Measurements from ENCODE around the gene USP34.
"Not testable (repeated sequence)": the region's sequence is repeated elsewhere in the genome, so short reads cannot be mapped to it uniquely, and the experiment has no call there.

USP34 gene

DNA sequence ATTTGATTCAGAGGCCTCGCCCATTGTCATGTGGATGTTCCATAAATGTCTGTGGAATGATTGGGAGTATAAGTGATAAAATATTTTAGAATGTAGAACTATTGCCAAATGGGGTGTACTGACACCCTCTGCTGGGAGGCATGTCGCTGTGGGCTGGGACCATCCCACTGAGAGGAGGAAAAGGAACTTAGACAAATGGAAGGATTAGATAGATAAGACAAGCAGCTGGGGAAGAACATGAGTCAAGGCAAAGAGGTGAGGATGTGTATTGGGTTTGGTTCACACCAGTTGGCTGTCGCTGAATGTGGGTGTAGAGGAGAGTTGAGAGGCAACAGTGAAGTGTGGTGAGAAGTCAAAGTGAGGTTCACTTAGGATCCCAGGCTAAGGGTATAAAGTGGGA is 304.9 kb downstream of the USP34 start:
- Histone ChIP-seq H3K9me3 (ENCODE audit: control insufficient read depth, low read length) (no peaks in the 10 kb centered on the region), H3K9ac (ENCODE audit: low read length) (no peak overlapping the region), H3K4me1 (ENCODE audit: control insufficient read depth, insufficient read depth, low read length) (no peaks in the 10 kb centered on the region), H3K36me3 (ENCODE audit: control insufficient read depth, insufficient read depth, low read length) (no peaks in the 10 kb centered on the region), H3K27me3 (ENCODE audit: control insufficient read depth, insufficient read depth, low read length) (no peaks in the 10 kb centered on the region), H3K4me3 (ENCODE audit: low read length) (no peak overlapping the region)

DNA sequence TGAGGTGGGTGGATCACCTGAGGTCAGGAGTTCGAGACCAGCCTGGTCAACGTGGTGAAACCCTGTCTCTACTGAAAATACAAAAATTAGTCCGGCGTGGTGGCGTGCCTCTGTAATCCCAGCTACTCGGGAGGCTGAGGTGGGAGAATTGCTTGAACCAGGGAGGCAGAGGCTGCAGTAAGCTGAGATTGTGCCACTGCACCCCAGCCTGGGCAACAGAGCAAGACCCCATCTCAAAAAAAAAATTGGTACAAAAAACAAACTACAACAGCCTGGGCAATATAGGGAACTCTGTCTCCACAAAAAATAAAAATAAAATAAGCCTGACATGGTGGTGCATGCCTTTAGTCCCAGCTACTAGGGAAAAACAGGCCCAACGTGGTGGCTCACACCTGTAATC is 305.8 kb downstream of the USP34 start:
- not testable (repeated sequence) for H3K4me1 ChIP-seq (ENCODE audit: control insufficient read depth, insufficient read depth, low read length); H3K9me3 ChIP-seq (ENCODE audit: control insufficient read depth, low read length); H3K27me3 ChIP-seq (ENCODE audit: control insufficient read depth, insufficient read depth, low read length); H3K9ac ChIP-seq (ENCODE audit: low read length); H3K4me3 ChIP-seq (ENCODE audit: low read length); H3K36me3 ChIP-seq (ENCODE audit: control insufficient read depth, insufficient read depth, low read length)

DNA sequence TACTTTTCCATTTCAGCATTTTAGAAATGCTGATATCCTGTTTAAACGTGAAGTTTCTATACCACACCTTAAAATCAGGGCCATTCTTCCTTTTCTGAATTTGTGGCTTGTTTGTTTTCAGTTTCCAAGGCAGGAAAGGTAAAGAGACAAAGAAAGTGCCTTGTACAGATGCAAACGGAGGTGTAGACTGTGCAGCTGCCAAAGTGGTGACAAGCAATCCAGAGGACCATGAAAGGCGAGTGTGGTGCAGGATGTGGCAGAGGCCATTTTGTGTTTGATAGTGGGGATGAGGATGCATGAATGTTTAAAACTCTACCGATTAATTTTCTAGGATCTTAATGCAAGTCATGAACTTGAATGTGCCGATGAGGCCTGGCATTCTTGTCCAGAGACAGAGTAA is 308.2 kb downstream of the USP34 start:
- H3K36me3 ChIP-seq (ENCODE audit: control insufficient read depth, insufficient read depth, low read length): no peaks in the 10 kb centered on the region

GRCh38 chr2:61161888-61162287 is 309.0 kb downstream of the USP34 start, which contains the start of gene C2orf74:
C2orf74 (plus strand) TSS chr2:61162188; CDS start chr2:61162515, 327 bp downstream.
- H3K27me3 ChIP-seq (ENCODE audit: control insufficient read depth, insufficient read depth, low read length): no peaks in the 10 kb centered on the region
- no peak within 1 kb of the TSS for H3K4me3 ChIP-seq (ENCODE audit: low read length)
- no peaks in the 10 kb centered on the region for H3K36me3 ChIP-seq (ENCODE audit: control insufficient read depth, insufficient read depth, low read length)
- H3K4me1 ChIP-seq (ENCODE audit: control insufficient read depth, insufficient read depth, low read length): no peaks in the 10 kb centered on the region
- no peaks in the 10 kb centered on the region for H3K9me3 ChIP-seq (ENCODE audit: control insufficient read depth, low read length)
- no peak within 1 kb of the TSS for H3K9ac ChIP-seq (ENCODE audit: low read length)

More for the DNA sequence above, 308.2 kb downstream of the USP34 start:
- no peaks in the 10 kb centered on the region for H3K9me3 ChIP-seq (ENCODE audit: control insufficient read depth, low read length)
- no peaks in the 10 kb centered on the region for H3K27me3 ChIP-seq (ENCODE audit: control insufficient read depth, insufficient read depth, low read length)
- H3K4me1 ChIP-seq (ENCODE audit: control insufficient read depth, insufficient read depth, low read length): no peaks in the 10 kb centered on the region
- no peak overlapping the region for H3K9ac ChIP-seq (ENCODE audit: low read length)
- H3K4me3 ChIP-seq (ENCODE audit: low read length): no peak overlapping the region

GRCh38 chr2:61158356-61158955 is 312.4 kb downstream of the USP34 start:
- H3K4me1 ChIP-seq (ENCODE audit: control insufficient read depth, insufficient read depth, low read length): no peaks in the 10 kb centered on the region
- no peak overlapping the region for H3K4me3 ChIP-seq (ENCODE audit: low read length)
- H3K9me3 ChIP-seq (ENCODE audit: control insufficient read depth, low read length): no peaks in the 10 kb centered on the region
- no peaks in the 10 kb centered on the region for H3K36me3 ChIP-seq (ENCODE audit: control insufficient read depth, insufficient read depth, low read length)
- H3K9ac ChIP-seq (ENCODE audit: low read length): no peak overlapping the region
- H3K27me3 ChIP-seq (ENCODE audit: control insufficient read depth, insufficient read depth, low read length): no peaks in the 10 kb centered on the region

DNA sequence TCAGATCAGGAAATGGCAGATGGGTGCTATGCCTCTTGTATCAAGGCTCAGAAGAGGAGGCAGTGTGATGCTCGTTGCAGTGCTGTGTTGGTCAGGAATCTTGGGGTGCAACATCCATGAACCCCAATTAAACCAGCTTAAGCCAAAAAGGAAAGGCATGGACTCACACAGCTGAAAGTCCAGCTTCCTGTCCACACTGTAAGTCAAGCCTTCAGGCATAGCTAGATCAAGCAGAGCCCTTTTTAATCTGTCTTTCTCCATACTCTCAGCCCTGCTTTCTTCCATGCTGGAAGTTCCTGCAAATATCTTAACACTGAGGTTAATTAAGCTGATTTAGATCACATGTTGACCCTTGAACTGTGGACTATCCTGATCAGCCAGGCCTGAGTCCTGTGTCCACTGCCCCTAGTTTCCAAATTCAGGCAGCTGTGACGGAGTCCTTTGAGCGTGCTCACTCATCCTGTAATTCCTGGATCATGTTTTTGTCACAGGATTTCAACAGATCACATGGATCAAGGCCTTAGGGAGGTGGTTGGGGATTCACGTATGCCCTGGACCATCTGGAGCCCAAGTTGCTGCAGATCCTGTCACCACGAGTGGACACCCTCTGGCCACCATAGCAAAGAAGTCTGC is 313.4 kb downstream of the USP34 start:
- Histone ChIP-seq H3K27me3 (ENCODE audit: control insufficient read depth, insufficient read depth, low read length) (no peaks in the 10 kb centered on the region), H3K9ac (ENCODE audit: low read length) (no peak overlapping the region), H3K4me3 (ENCODE audit: low read length) (no peak overlapping the region), H3K9me3 (ENCODE audit: control insufficient read depth, low read length) (no peaks in the 10 kb centered on the region), H3K4me1 (ENCODE audit: control insufficient read depth, insufficient read depth, low read length) (no peaks in the 10 kb centered on the region), H3K36me3 (ENCODE audit: control insufficient read depth, insufficient read depth, low read length) (no peaks in the 10 kb centered on the region)

GRCh38 chr2:61151436-61151835 is 319.5 kb downstream of the USP34 start:
- H3K36me3 ChIP-seq (ENCODE audit: control insufficient read depth, insufficient read depth, low read length): no peaks in the 10 kb centered on the region
- H3K9ac ChIP-seq (ENCODE audit: low read length): no peak overlapping the region
- no peaks in the 10 kb centered on the region for H3K9me3 ChIP-seq (ENCODE audit: control insufficient read depth, low read length)
- no peaks in the 10 kb centered on the region for H3K4me1 ChIP-seq (ENCODE audit: control insufficient read depth, insufficient read depth, low read length)
- no peak overlapping the region for H3K4me3 ChIP-seq (ENCODE audit: low read length)
- no peaks in the 10 kb centered on the region for H3K27me3 ChIP-seq (ENCODE audit: control insufficient read depth, insufficient read depth, low read length)

DNA sequence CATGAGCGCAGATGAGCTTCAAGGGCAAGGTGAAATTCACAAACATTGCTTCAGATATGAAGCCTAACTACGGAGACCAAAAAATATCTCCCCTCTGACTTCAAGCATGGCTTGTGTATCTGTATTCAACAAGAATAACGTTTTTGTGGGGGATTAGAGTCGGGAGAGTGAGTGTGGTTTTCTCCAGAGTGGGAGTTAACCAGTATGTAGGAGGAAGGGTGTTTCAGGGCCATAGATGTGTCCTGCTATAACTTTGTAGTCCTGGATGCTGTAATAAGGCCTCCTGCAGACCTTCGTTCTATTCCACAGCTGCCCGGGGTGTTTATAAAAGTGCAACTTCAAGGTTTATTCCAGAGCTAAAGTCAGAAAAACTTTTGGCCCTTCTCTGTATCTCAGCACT is 321.8 kb downstream of the USP34 start:
- no peak overlapping the region for H3K4me3 ChIP-seq (ENCODE audit: low read length)
- H3K9me3 ChIP-seq (ENCODE audit: control insufficient read depth, low read length): no peaks in the 10 kb centered on the region
- peaks cover 4% of the 10 kb centered on the region for H3K4me1 ChIP-seq (ENCODE audit: control insufficient read depth, insufficient read depth, low read length)
- H3K27me3 ChIP-seq (ENCODE audit: control insufficient read depth, insufficient read depth, low read length): no peaks in the 10 kb centered on the region
- H3K36me3 ChIP-seq (ENCODE audit: control insufficient read depth, insufficient read depth, low read length): no peaks in the 10 kb centered on the region
- no peak overlapping the region for H3K9ac ChIP-seq (ENCODE audit: low read length)

- H3K36me3 ChIP-seq (ENCODE audit: control insufficient read depth, insufficient read depth, low read length); H3K27me3 ChIP-seq (ENCODE audit: control insufficient read depth, insufficient read depth, low read length); H3K9ac ChIP-seq (ENCODE audit: low read length); H3K9me3 ChIP-seq (ENCODE audit: control insufficient read depth, low read length); H3K4me3 ChIP-seq (ENCODE audit: low read length); H3K4me1 ChIP-seq (ENCODE audit: control insufficient read depth, insufficient read depth, low read length): not testable (repeated sequence)
Observed at GRCh38 chr2:61148091-61148490, 322.8 kb downstream of the USP34 start.

DNA sequence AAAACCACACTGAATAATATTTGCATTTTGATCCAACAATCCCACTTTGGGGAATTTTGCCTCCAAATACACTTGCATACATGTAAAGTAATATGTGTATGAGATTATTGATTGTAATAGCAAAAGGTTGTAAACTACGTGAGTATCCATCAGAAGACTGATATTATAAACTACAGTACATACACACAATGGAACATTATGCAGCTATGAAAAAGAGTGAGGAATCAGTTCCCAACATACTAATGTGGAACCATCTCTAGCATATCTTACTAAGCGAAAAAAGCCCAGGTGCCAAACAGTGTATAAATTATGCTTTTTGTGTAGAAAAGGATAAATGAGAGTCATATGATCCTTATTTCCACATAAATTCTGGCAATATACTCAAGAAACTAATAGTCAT is 324.9 kb downstream of the USP34 start:
- no peak overlapping the region for H3K9ac ChIP-seq (ENCODE audit: low read length)
- no peaks in the 10 kb centered on the region for H3K9me3 ChIP-seq (ENCODE audit: control insufficient read depth, low read length)
- H3K4me3 ChIP-seq (ENCODE audit: low read length): no peak overlapping the region
- H3K27me3 ChIP-seq (ENCODE audit: control insufficient read depth, insufficient read depth, low read length): no peaks in the 10 kb centered on the region
- no peaks in the 10 kb centered on the region for H3K36me3 ChIP-seq (ENCODE audit: control insufficient read depth, insufficient read depth, low read length)
- H3K4me1 ChIP-seq (ENCODE audit: control insufficient read depth, insufficient read depth, low read length): peaks cover 4% of the 10 kb centered on the region

DNA sequence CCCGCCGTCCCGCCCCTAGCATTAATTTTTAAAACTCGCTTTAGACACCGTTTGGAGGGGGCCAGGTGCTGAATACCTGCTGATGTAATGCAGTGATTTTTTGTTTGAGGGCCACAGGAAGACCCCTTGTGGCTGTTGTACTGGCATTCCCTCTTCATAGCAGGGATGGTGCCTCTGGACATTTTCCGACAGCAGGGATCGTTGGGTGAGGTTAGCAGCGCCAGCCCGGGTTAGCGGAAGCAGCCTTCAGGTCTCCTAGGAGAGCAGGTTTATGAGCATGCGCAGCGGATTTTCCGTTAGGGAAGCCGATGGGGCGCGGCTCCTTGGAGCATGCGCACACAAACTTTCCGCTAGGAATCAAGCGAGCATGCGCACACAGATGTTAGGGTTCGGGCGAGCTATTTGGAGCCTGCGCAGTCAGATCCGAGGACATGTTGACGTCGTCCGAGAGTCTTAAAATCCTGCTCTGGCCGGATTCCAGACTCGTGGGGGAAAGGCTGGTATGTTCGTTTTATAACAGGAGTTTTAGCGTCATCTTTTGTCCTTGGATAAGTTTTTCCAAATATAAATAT is 326.1 kb downstream of the USP34 start:
- Histone ChIP-seq H3K4me1 (ENCODE audit: control insufficient read depth, insufficient read depth, low read length) (peaks cover 4% of the 10 kb centered on the region), H3K9ac (ENCODE audit: low read length) (peak overlapping the region; percentile 69), H3K36me3 (ENCODE audit: control insufficient read depth, insufficient read depth, low read length) (no peaks in the 10 kb centered on the region), H3K4me3 (ENCODE audit: low read length) (peak overlapping the region; percentile 77), H3K27me3 (ENCODE audit: control insufficient read depth, insufficient read depth, low read length) (no peaks in the 10 kb centered on the region), H3K9me3 (ENCODE audit: control insufficient read depth, low read length) (no peaks in the 10 kb centered on the region)

DNA sequence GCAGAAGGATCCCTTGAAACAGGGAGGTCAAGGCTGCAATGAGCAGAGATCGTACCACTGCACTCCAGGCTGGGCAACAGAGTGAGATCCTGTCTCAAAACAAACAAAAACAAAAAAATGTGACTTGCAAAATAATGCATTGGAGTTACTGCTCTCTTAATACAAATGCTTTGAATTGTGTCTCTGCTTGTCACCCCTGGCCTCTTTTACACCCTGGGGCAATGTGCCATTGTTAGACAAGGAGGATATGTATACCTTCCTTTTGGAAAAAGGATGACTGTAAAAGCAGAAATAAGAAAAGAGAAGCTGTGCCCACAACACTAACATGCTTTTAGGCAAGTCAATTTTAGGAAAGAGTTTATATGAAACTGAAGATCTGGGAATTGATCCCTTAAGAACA is 329.7 kb downstream of the USP34 start:
- H3K9me3 ChIP-seq (ENCODE audit: control insufficient read depth, low read length): no peaks in the 10 kb centered on the region
- H3K9ac ChIP-seq (ENCODE audit: low read length): no peak overlapping the region
- H3K36me3 ChIP-seq (ENCODE audit: control insufficient read depth, insufficient read depth, low read length): no peaks in the 10 kb centered on the region
- H3K4me3 ChIP-seq (ENCODE audit: low read length): no peak overlapping the region
- peaks cover 4% of the 10 kb centered on the region for H3K4me1 ChIP-seq (ENCODE audit: control insufficient read depth, insufficient read depth, low read length)
- H3K27me3 ChIP-seq (ENCODE audit: control insufficient read depth, insufficient read depth, low read length): no peaks in the 10 kb centered on the region
